HepG2 (cell line): ENCODE measurements around the gene PPP1CB. TPM values are rescaled to one million over a fixed set of nuclear protein-coding genes. Genes with fewer than 3 reads are reported as not detected.

Source experiments
- ATAC-seq: fragments of 200-7000 bp; cut with Tn5 transposase; 3 replicates; pipeline ENCODE4 v1.9.1; 2020; ENCODE audit warnings: mild to moderate bottlenecking, moderate library complexity
- BruUV-seq: library from RNA; stranded (reverse); fragments of 400-500 nt; replicated peaks from 2 replicates; lab custom pipeline; 2021; lab: Mats Ljungman, UMichigan
- CTCF ChIA-PET: fragments of 300-600 bp; formaldehyde crosslinking; extraction: SDS; loops from one replicate; lab custom pipeline; 2021; ENCODE audit warnings: low total read pairs, inconsistent platforms, low intra/inter-chr PET ratio; lab: Yijun Ruan, JAX
- POLR2A ChIA-PET: fragments of 350-600 bp; sonication (Branson Sonifier 250); formaldehyde crosslinking; loops from one replicate; lab custom pipeline; 2020; ENCODE audit warnings: antibody characterized with exemption, inconsistent platforms; lab: Yijun Ruan, JAX
- DNase-seq: peaks from one replicate; pipeline ENCODE4 v3.0.0-alpha.2; 2015; ENCODE audit warnings: low spot score
- FAIRE-seq: peaks from 3 replicates; lab custom pipeline; 2011; peaks lifted over from hg19 to GRCh38; lab: Jason Lieb, UNC
- H2AFZ ChIP-seq: one replicate; pipeline ENCODE4 v1.6.1; 2011; ENCODE audit warnings: low read length, inconsistent platforms
- H3K27ac ChIP-seq: fragments of 300-600 bp; 3 replicates; pipeline ENCODE4 v1.8.0; 2011; ENCODE audit warnings: mixed run types, mild to moderate bottlenecking, mixed read lengths, low read length, inconsistent platforms; ENCODE audit not compliant: insufficient read depth; ENCODE audit errors: extremely low read length
- H3K27me3 ChIP-seq, 2 experiments: fragments of 200-600 bp in 1 of 2; 2 replicates in 1 of 2; 3 replicates in 1 of 2; pipeline versions ENCODE4 v1.6.0 to v1.8.0; 2011; ENCODE audit warnings: low read length in 2 of 2, mild to moderate bottlenecking in 2 of 2, moderate library complexity in 2 of 2, inconsistent platforms in 1 of 2; ENCODE audit not compliant: insufficient read depth in 2 of 2, control insufficient read depth in 1 of 2
- H3K36me3 ChIP-seq, 2 experiments: fragments of 200-600 bp in 1 of 2; replicated peaks in 1 of 2; 2 replicates in 1 of 2; 3 replicates in 1 of 2; pipeline versions ENCODE4 v1.5.1 to v1.8.0; 2011; ENCODE audit warnings: low read length in 2 of 2, inconsistent platforms in 1 of 2; ENCODE audit not compliant: insufficient read depth in 2 of 2, control insufficient read depth in 1 of 2
- H3K4me1 ChIP-seq: 2 replicates; pipeline ENCODE4 v1.5.1; 2012; ENCODE audit warnings: low read length, inconsistent platforms; ENCODE audit not compliant: insufficient read depth
- H3K4me2 ChIP-seq: 2 replicates; pipeline ENCODE4 v1.6.0; 2011; ENCODE audit warnings: low read depth, low read length, inconsistent platforms
- H3K4me3 ChIP-seq, 3 experiments: fragments of 200-600 bp in 1 of 3; sonication (generic), shearing (Covaris generic) in 1 of 3; replicated peaks in 1 of 3; 2 replicates each; pipeline ENCODE4 v1.5.1; 2011 to 2016; ENCODE audit warnings: low read length in 3 of 3, inconsistent platforms in 2 of 3, low read depth in 2 of 3, mild to moderate bottlenecking in 2 of 3, control low read depth in 1 of 3, mixed read lengths in 1 of 3; ENCODE audit not compliant: insufficient read depth in 1 of 3
- H3K79me2 ChIP-seq: one replicate; pipeline ENCODE4 v1.6.1; 2011; ENCODE audit warnings: low read length, inconsistent platforms; ENCODE audit not compliant: insufficient read depth
- H3K9ac ChIP-seq: 2 replicates; pipeline ENCODE4 v1.6.0; 2011; ENCODE audit warnings: mild to moderate bottlenecking, low read depth, low read length, inconsistent platforms; ENCODE audit not compliant: insufficient read depth
- H3K9me3 ChIP-seq: 2 replicates; pipeline ENCODE4 v1.5.1; 2012; ENCODE audit warnings: mild to moderate bottlenecking, low read length
- H4K20me1 ChIP-seq: 2 replicates; pipeline ENCODE4 v1.6.0; 2011; ENCODE audit warnings: inconsistent platforms, mild to moderate bottlenecking, low read length, moderate library complexity; ENCODE audit not compliant: insufficient read depth
- HNF1A ChIP-seq, 2 experiments: sonication (generic) in 1 of 2; formaldehyde crosslinking in 1 of 2; IDR thresholded peaks; 2 replicates each; pipeline versions ENCODE4 v1.4.0 to v1.6.1; 2016 to 2020; ENCODE audit warnings: borderline replicate concordance in 1 of 2, low read depth in 1 of 2, mild to moderate bottlenecking in 1 of 2, missing genetic modification reagents in 1 of 2
- HOXA7 ChIP-seq: sonication (generic); formaldehyde crosslinking; IDR thresholded peaks from 2 replicates; pipeline ENCODE4 v1.8.1; 2022; ENCODE audit warnings: mild to moderate bottlenecking, missing genetic modification reagents, moderate library complexity
- MAF1 ChIP-seq: sonication (generic); formaldehyde crosslinking; IDR thresholded peaks from 2 replicates; pipeline ENCODE4 v1.5.0; 2020; ENCODE audit warnings: missing genetic modification reagents, borderline replicate concordance
- PHF21A ChIP-seq: sonication (generic); formaldehyde crosslinking; IDR thresholded peaks from 2 replicates; pipeline ENCODE4 v1.5.0; 2020; ENCODE audit warnings: mild to moderate bottlenecking, missing genetic modification reagents
- RAD21 ChIP-seq: fragments of 450-650 bp; formaldehyde crosslinking; IDR thresholded peaks from 2 replicates; pipeline ENCODE4 v1.5.0; 2020; ENCODE audit warnings: mild to moderate bottlenecking
- RFXANK ChIP-seq: IDR thresholded peaks from 2 replicates; pipeline ENCODE4 v1.6.1; 2016
- ZBTB25 ChIP-seq: IDR thresholded peaks from 2 replicates; pipeline ENCODE4 v1.6.1; 2018; ENCODE audit warnings: missing genetic modification reagents
- ZBTB40 ChIP-seq, 2 experiments: fragments of 450-650 bp in 1 of 2; sonication (generic) in 1 of 2; formaldehyde crosslinking in 1 of 2; IDR thresholded peaks; 2 replicates each; pipeline versions ENCODE4 v1.6.1 to v1.8.0; 2016 to 2022; ENCODE audit warnings: antibody characterized with exemption in 1 of 2, mild to moderate bottlenecking in 1 of 2, missing genetic modification reagents in 1 of 2
- ZNF292 ChIP-seq: sonication (generic); formaldehyde crosslinking; IDR thresholded peaks from 2 replicates; pipeline ENCODE4 v1.8.1; 2022; ENCODE audit warnings: mild to moderate bottlenecking, low read depth, missing genetic modification reagents, borderline replicate concordance
- ZNF775 ChIP-seq: sonication (generic); formaldehyde crosslinking; IDR thresholded peaks from 2 replicates; pipeline ENCODE4 v1.4.0; 2020; ENCODE audit warnings: missing genetic modification reagents, mild to moderate bottlenecking, moderate library complexity, borderline replicate concordance
- WGBS: methylation state at CpG from one replicate; pipeline ENCODE4 v1.1.6; 2017; ENCODE audit warnings: low lambda C conversion rate; 5-methylcytosine and 5-hydroxymethylcytosine counted together
- in situ Hi-C: cut with HindIII; loops from 2 replicates; pipeline ENCODE4 v1.10.0; 2017; ENCODE audit warnings: low pct_unique_long_range_greater_than_20kb; ENCODE audit not compliant: extremely low pct_ligation_motif_present
- intact Hi-C: fragments of 100-400 bp; cut with micrococcal nuclease; formaldehyde crosslinking; loops from one replicate; pipeline ENCODE4 v1.10.0; 2022; ENCODE audit not compliant: unreplicated experiment
- polyA plus RNA-seq, 8 experiments: library from polyadenylated mRNA; depleted of rRNA in 3 of 8; stranded (reverse) in 7 of 8; unstranded in 1 of 8; fragments of >200 nt; fragmentation: Illumina TruSeq in 4 of 8; extraction: Trizol in 4 of 8; gene quantifications; 2 replicates each; pipeline versions ENCODE4 v1.2.1 to v1.2.3, GENCODE V29; 2011 to 2016; ENCODE audit warnings: low read depth in 4 of 8, missing spikeins in 1 of 8, mixed read lengths in 1 of 8; ENCODE audit not compliant: insufficient read depth in 1 of 8
- total RNA-seq, 5 experiments: library from RNA; depleted of rRNA; stranded (reverse); fragments of >200 nt; fragmentation: Illumina TruSeq; extraction: Trizol; gene quantifications; 2 replicates each; pipeline ENCODE4 v1.2.3, GENCODE V29; 2016; ENCODE audit warnings: low read depth in 1 of 5

Gene PPP1CB
- total and polyA plus RNA-seq, 2 of the 13 experiments (the other 11 are each of a cell fraction or from before 2014, with no cell fraction given): 46.9 to 109 TPM

GRCh38 chr2:28776471-28776870 lies 24.8 kb downstream of the PPP1CB start:
- peaks cover 8 to 41% of the 10 kb centered on the region in 2 experiments for H3K36me3 ChIP-seq
- H3K4me3 ChIP-seq: no peak overlapping the region
- no peaks in the 10 kb centered on the region for H3K9me3 ChIP-seq
- no peak for ATAC-seq
- over 99% methylated on average over 6 of the region's 6 CpGs for WGBS
- no peak overlapping the region for H3K27ac ChIP-seq
- no peak overlapping the region for H3K9ac ChIP-seq
- no peaks in the 10 kb centered on the region for H3K27me3 ChIP-seq
- peaks cover 52% of the 10 kb centered on the region for H4K20me1 ChIP-seq
- H3K4me2 ChIP-seq: no peak overlapping the region
- POLR2A ChIA-PET: no interaction called here
- CTCF ChIA-PET: no interaction called here
- BruUV-seq: no TSS peak
- H3K79me2 ChIP-seq: peaks cover 53% of the 10 kb centered on the region
- peak; percentile 40 for FAIRE-seq
- DNase-seq: no peak
- H3K4me1 ChIP-seq: peaks cover 6% of the 10 kb centered on the region; the same call in 1 of the 2 replicates
- in situ Hi-C loops (no loop called here), intact Hi-C loops (no loop called here)
- H2AFZ ChIP-seq: no peak overlapping the region
- TF ChIP-seq ZNF775 (CRISPR knock-in tag) (no peak), HNF1A (IDR thresholded peaks at IDR 0.05; ENCODE audit: low read depth) (no peak), HNF1A (CRISPR knock-in tag; IDR thresholded peaks at IDR 0.05; ENCODE audit: borderline replicate concordance) (no peak), RAD21 (CRISPR knock-in tag) (no peak), HOXA7 (CRISPR knock-in tag) (no peak), RFXANK (CRISPR knock-in tag) (no peak), MAF1 (no peak), ZBTB40 (IDR thresholded peaks at IDR 0.05) (no peak), ZBTB40 (CRISPR knock-in tag; IDR thresholded peaks at IDR 0.05) (no peak), ZNF292 (CRISPR knock-in tag) (no peak), ZBTB25 (no peak), PHF21A (CRISPR knock-in tag) (no peak)
